HG03196 (cell line): ENCODE data around the gene FEV.

Experiments used
- ATAC-seq: cut with Tn5 transposase; IDR thresholded peaks from one replicate; pipeline ENCODE4 v1.9.1; 2021; ENCODE audit not compliant: unreplicated experiment

The FEV gene

DNA sequence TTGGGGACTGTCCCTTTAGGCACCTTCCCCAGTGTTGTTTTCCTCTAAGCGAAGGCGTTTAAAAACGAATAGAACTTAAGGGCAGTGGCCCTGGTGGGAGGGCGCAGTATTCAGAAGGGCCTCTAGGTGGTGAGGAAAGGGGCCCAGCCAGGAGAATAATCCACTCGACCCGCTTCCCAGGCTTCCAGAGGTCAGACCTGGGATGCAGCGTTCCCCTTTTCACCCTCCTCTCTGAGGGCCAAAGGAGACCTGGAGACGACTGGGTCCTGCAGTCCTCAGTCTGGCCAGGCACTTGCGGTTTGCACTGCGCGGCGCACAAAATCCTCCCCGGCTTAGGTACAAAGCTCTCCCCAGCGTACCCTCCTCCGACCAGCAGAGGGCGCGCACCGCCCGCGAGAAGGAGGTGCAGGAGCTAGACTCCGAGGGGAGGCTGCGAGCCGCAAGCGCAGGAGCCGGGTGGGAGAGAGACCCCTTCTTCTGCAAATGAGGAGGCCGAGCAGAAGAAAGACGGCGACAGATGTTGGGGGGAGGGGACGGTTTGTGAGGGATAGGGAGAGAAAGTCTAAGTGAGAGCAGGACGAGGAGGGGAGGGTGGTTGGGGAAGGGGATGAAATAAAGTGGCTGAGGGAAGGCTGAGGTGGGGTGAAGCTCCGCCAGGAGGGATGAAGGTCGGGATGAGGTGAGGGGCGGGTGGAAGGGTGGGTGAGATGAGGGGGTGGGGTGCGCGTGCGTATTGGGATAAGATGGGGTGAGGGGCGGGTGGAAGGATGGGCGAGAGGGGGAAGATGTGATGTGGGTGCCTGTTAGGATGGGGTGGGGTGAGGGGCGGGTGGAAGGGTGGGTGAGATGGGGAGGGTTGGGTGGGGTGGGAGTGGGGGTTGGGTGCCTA is 4.9 kb downstream of the FEV start:
- peak; percentile 92 for ATAC-seq

DNA sequence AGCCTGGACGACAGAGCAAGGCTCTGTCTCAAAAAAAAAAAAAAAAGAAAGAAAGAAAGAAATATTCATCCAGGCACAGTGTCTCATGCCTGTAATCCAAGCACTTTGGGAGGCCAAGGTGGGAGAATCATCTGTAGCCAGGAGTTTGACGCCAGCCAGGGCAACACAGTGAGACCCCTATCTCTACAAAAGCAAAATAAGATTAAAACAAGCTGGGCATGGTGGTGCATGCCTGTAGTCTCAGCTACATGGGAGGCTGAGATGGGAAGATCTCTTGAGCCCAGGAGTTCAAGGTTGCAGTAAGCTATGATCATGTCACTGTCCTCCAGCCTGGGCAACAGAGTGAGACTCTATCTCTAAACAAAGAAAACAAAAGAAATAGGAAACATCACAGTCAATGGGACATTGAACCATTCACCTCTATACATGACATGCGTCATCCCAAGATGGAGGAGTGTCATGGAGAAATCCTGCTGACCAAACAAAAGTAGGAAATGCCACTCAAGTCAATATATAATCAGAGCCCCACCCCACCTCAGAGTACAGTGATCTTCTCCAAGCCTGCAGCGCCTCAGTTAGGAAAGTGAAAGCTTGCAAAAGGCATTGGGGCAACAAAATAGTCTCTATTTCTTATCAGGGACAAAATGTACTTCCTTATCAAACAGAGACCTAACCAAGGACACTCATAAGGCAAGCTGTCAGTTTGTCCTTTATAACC is 9.8 kb downstream of the FEV start:
- ATAC-seq, result no peak

- ATAC-seq, result no peak
Observed at GRCh38 chr2:218970894-218971293, 14.1 kb downstream of the FEV start.

- ATAC-seq, result no peak
Observed at GRCh38 chr2:218964041-218964771, 20.8 kb downstream of the FEV start.

DNA sequence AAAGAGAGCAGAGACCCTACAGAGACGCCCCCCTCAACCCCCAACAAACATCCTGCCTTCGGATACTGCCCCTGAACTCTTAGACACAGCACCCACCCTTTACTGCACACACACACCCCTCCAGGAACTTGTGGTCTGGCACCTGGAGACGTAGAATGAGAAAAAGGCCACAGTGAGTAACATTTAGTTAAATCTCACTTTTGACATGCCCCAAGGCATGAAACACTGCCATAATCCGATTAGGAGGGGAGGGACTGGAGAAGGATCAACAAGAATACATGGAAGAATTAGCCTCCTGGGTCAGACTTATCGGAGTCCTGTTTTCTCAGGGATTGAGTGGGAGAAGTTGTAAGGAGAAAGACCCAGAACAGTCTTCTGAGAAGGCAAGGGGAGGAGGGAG is 21.4 kb downstream of the FEV start:
- no peak for ATAC-seq

GRCh38 chr2:218962859-218963492 is 22.0 kb downstream of the FEV start:
- ATAC-seq, result no peak

DNA sequence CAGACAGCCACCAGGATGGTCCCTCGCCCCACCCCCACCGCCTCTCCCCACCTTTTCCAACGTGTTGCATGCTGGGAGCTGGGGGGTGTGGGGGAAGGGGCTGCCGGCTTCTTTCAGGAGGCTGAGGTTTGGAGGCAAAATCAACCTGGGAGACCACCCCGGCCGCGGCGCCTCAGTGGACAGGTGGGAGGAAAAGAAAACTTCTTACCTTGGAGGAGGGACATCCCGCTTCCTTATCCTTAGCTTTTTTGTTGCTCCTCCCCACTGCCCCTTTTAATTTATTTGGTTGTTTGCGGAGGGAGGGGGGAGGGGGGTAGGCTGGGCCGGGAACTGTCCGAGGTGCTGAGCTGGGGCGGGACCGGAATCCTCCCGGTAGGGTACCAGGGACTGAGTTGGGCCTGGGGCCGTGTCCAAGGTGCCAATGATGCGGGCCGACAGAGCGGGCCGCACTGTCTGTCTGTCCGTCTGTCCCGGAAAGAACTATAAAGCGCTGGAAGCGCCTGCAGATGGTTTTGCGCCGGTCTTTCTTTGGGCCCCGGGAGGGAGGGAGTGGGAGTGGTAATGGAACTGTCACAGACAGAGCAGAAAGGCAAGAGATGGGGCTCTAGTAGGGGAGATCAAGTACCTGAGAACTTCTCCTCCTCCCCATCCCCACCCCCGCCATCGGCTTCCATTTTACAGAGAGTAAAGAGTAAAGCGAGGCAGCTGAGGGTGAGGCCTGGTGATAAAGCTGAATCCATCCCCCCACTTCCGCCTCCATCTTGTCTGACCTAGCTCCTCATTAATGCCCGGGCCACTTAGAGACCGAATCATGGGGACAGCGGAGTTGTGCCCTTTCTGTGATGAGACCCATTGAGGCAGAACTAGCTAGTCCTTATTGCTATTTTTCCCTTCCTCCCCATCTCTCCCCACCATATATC is 23.1 kb downstream of the FEV start:
- no peak for ATAC-seq

- no peak for ATAC-seq
Observed at GRCh38 chr2:218961229-218961628, 23.8 kb downstream of the FEV start.

GRCh38 chr2:218960309-218961165 is 24.4 kb downstream of the FEV start:
- no peak for ATAC-seq

- ATAC-seq, result no peak
Observed at GRCh38 chr2:218959761-218960308, 25.1 kb downstream of the FEV start.

DNA sequence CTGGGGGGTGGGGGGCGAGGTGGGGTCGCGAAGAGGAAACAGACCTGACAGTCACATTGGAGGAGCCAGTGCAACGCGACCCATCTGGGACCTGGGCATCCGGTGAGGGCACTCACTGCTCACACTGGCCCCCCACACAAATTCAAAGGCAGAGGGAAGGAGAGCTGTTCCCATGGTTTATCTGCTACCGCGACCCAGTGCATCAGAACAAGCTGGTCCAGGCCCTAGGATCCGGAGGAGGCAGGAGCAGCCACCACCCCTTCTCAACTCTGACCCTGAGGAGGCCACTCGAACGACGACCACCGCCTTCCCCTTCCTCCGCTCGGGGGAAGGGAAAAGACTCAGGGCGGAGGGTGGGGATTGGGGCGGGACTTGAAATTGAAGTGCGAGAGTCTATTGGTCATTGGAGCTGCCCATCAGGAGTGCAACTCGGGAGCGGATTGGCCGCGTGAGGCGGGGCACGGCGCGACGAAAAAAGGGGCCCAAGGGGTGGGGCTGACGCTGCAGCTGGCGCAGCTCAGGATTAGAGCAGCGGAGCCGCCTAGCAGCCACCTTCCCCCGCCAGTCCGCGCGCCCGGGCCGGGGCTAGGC is 25.7 kb downstream of the FEV start, which contains the start of gene CDK5R2:
TSS of gene CDK5R2 (plus strand) at position 526 of the 591 bp plus-strand sequence. CDS start 155 bp downstream, outside the sequence.
- ATAC-seq, result peak; percentile 80

DNA sequence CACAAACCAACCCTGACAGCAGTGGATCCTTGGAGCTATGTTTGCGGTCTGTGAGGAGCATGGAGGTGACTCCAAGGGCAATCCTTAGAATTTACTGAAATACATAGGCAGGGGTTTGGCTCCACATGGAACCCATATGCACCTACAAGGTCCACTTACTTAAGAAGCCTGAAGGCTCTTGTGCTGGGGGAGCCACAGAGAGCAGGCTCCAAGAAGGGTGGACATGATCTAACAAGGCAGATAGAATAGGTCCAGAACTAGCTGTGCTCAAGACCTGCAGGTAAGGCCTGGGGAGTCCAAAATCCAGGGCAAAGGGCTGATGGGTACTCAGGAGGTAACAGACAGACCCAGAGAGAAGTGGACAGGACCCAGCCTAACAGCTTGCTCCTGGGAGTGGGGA is 26.7 kb downstream of the FEV start:
- no peak for ATAC-seq

GRCh38 chr2:218957671-218958070 is 27.3 kb downstream of the FEV start:
- ATAC-seq, result no peak

DNA sequence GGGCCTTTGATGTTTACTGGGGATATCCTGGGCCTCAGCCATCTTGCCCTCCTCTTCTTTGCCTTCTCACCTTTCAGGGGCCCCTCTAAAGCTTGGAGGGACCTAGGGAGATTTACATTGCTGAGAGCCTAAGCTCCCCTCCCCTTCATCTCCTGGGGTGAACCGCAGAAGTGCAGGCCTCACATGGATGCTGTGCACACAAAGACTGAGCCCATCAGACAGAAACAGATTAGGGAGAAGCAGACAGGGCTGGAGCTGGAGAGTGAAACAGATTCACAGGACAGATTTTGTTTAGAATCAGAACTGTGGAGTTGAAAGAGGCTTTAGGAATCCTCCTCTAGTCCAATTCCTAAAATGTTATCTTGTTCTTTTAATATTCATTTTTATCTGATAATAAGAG is 28.9 kb downstream of the FEV start:
- no peak for ATAC-seq

- ATAC-seq, result no peak
Observed at GRCh38 chr2:218954541-218955300, 30.3 kb downstream of the FEV start.

DNA sequence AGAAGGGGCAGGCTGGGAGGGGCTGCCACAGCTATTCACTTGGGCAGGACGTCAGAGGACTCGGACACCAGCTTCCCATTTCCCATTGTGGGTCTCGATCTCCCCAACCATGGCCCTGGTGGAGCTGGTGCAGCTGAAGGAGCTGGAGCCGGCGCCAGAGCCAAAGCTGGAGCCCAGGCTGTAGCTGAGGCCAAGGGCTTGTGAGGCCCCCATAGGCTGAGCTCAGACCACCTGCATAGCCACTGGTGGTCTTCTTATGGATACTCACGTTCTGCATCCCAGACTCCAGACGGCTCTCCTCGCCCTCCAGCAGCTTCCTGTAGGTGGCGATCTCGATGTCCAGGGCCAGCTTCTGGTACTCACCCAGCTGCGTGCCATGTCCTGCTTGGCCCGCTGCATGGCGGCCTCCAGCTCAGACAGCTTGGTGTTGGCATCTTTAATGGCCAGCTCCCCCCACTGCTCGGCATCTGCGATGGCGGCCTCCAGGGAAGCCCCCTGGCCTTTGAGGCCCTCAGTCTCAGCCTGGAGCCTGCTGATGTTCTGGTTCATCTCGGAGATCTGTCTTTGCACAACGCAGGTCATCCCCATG is 31.5 kb downstream of the FEV start:
- ATAC-seq, result no peak

GRCh38 chr2:218952160-218952559 is 32.8 kb downstream of the FEV start:
- no peak for ATAC-seq
